ENCODE measurements around the gene DKK2.

DKK2 gene, protein sequence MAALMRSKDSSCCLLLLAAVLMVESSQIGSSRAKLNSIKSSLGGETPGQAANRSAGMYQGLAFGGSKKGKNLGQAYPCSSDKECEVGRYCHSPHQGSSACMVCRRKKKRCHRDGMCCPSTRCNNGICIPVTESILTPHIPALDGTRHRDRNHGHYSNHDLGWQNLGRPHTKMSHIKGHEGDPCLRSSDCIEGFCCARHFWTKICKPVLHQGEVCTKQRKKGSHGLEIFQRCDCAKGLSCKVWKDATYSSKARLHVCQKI

DNA sequence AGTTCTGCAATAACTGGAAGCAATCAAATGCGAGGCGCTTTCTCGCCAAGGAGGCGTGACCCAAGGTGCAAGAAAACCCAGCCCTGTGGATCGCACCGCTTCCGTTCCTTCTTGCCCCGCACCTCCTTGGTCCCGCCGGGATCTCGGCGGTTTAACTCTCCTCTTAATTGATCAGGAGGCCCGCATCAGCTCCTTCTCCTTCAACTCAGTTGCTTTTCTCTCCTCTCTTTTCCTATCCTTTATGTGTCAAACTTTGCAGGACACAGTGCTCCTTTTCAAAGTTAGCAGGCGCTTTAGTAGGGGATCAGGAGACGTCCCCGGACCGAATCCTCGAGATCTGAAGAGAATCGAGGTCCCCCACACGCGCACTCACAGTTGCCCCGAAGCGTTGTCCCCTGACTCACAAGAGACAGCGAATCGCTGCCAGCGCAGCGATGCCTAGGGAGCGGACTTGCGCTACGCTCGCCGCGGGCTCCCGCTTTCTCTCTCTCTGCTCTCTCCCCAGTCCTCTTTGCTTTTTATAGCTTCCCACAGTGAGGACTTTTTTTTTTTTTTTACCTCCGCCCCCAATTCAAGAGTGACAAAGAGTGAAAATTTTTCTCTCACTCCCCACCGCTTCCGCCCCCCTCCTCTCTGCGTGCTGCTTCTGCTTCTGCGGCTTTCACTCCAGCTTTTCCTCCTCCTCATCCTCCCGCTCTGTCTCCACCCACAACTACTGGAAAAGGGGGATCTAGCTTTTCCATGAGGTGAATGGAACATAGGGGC lies at the start of gene DKK2:
Gene DKK2 (minus strand): TSS at position 495 of the 765 bp plus-strand sequence. CDS start 722 bp downstream, outside the sequence.
- peak within 1 kb of the TSS; percentile 14; the same call in 1 of the 2 replicates for H3K4me3 ChIP-seq (ENCODE audit: low read length)
- TF ChIP-seq ZNF274 (IDR thresholded peaks at IDR 0.05; ENCODE audit: low read depth, low read length), result no peak

- no peak for TF ChIP-seq ZNF274 (IDR thresholded peaks at IDR 0.05; ENCODE audit: low read depth, low read length)
Observed at GRCh38 chr4:107077192-107077591, 41.1 kb upstream of the DKK2 start.

DNA sequence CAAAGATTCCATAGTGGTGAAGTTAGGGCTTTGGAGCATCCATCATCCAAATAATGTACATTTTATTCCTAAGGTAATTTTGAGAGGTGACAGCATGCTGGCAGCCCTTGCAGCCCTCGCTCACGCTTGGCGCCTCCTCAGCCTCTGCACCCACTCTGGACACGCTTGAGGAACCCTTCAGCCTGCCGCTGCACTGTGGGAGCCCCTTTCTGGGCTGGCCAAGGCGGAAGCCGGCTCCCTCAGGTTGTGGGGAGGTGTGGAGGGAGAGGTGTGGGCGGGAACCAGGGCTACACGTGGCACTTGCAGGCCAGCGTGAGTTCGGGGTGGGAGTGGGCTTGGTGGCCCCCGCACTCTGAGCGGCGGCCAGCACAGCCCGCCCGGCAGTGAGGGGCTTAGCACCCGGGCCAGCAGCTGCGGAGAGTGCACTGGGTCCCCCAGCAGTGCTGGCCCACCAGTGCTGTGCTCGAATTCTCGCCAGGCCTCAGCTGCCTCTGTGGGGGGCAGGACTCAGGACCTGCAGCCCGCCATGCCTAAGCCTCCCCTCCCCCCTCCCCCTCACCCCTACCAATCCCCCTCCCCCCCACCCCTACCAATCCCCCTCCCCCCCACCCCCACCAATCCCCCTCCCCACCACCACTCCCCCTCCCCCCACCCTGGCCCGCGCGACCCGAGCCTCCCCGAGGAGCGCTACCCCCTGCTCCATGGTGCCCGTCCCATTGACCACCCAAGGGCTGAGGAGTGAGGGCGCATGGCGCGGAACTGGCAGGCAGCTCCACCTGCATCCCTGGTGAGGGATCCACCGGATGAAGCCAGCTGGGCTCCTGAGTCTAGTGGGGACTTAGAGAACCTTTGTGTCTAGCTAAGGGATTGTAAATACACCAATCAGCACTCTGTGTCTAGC lies 37.0 kb upstream of the DKK2 start:
- H3K4me3 ChIP-seq (ENCODE audit: low read length), result no peak overlapping the region
- no peak for TF ChIP-seq ZNF274 (IDR thresholded peaks at IDR 0.05; ENCODE audit: low read depth, low read length)

More at GRCh38 chr4:107077192-107077591, 41.1 kb upstream of the DKK2 start:
- no peak overlapping the region for H3K4me3 ChIP-seq (ENCODE audit: low read length)

DNA sequence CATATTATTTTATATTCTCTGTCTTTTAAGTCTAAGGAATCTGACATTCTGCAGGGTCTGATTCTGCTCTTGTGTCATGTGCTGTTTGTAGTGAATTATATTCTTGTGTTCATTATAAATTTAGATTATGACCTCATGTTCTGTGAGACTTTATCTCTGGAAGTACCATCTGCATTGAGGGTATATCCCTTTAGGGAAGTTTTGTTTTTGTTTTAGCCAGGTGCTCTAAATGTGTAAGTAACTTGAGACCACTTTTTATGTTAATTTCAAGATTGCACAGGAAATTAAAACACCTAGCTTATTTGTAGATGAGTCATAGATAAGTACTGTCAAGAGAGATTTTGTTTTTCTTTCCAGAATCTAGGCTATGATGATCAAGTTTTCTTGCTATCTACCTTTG lies 35.0 kb upstream of the DKK2 start:
- no peak for TF ChIP-seq ZNF274 (IDR thresholded peaks at IDR 0.05; ENCODE audit: low read depth, low read length)
- H3K4me3 ChIP-seq (ENCODE audit: low read length), result no peak overlapping the region

- TF ChIP-seq ZNF274 (IDR thresholded peaks at IDR 0.05; ENCODE audit: low read depth, low read length), result no peak
- no peak overlapping the region for H3K4me3 ChIP-seq (ENCODE audit: low read length)
Observed at GRCh38 chr4:107069049-107069448, 32.9 kb upstream of the DKK2 start.

DNA sequence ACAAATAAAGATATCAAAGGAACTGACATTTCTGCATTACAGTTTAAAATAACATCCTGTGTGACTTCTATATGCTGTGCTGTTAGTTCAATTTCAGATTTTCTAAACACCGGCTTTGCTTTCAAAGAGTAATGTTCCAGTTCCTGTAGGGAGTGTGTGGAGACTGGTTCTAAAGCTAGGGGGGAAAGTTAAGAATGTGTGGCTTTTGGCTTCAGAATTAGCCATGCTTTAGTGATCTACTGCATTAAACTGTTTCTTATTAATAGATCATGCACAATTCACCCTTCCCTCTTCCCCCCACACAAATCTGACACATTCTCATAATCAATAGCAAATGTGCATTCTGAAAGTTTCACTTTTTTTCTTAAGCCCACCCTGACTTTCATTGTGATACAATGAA lies 32.0 kb upstream of the DKK2 start:
- no peak for TF ChIP-seq ZNF274 (IDR thresholded peaks at IDR 0.05; ENCODE audit: low read depth, low read length)
- no peak overlapping the region for H3K4me3 ChIP-seq (ENCODE audit: low read length)

DNA sequence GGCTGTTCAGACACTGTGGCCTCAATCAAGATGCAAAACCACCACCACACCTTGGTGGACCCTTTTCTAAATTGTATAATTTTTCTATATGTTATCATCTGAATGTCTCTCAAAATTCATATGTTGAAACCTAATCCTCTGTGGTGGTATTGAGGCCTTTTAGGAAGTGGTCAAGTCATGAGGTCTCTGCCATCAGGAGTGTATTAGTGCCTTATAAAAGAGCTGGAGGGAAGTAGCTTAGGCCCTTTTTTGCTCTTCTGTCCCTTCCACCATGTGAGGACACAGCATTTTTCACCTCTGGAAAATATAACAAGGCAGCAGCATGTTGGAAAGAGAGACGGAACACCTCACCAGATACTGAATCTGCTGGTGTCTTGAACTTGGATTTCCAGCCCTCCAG lies 30.5 kb upstream of the DKK2 start:
- no peak for TF ChIP-seq ZNF274 (IDR thresholded peaks at IDR 0.05; ENCODE audit: low read depth, low read length)
- H3K4me3 ChIP-seq (ENCODE audit: low read length), result no peak overlapping the region

DNA sequence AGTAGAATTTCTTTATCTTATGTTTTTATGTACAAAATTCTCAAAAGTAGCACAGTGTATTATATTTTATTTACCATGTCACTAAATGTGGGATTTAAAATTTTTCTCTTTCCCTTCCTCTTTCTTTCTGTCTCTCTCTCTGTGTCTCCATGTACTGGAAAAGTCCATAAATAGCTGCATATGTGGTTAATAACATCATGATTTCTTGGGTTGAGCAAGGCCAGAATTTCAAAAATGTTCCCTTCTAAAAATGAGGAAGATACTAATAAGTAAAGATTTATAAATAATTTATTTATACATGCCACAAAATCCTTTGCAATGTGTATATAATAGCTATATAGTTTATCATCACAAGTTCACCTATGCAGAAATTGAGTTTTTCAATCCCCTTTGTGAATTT lies 29.1 kb upstream of the DKK2 start:
- no peak for TF ChIP-seq ZNF274 (IDR thresholded peaks at IDR 0.05; ENCODE audit: low read depth, low read length)

DNA sequence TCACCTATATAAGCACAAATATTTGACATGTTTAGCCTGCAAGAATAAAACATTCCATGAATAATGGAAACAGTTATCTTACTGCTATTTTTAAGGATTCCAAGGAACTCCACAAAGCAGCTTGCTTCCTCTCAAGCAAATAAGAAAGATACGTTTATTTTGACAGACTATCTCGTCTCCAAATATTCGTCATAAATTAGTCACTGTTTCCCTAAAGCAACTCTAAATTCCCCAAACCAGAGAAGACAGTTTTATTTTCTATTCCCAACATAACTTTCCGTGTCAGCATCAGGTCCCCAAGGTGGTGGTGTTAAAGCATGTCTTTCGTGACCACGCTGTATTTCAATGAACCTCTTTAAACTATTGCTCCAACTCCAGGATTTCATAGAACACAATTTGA lies 24.3 kb upstream of the DKK2 start:
- TF ChIP-seq ZNF274 (IDR thresholded peaks at IDR 0.05; ENCODE audit: low read depth, low read length), result no peak
- no peak overlapping the region for H3K4me3 ChIP-seq (ENCODE audit: low read length)

More for the DNA sequence above, 29.1 kb upstream of the DKK2 start:
- no peak overlapping the region for H3K4me3 ChIP-seq (ENCODE audit: low read length)

DNA sequence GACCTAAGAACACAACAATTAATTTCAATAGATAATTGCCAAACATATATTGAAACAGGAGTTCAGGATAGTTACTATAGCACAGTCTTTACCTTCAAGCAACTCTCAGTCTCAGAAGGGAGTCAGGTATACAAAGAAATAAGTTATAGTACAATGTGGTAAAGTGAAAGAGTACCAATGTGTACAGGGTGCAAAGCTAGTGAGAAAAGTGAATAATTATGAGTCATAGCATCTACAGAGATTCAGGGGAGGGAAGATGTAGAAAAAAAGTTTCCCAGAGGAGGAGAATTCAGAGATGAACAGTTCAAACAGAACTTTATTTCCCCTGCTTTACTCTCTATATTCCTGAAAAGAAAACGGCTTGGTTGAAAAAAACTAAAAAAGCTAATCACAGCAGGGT lies 22.7 kb upstream of the DKK2 start:
- no peak for TF ChIP-seq ZNF274 (IDR thresholded peaks at IDR 0.05; ENCODE audit: low read depth, low read length)
- no peak overlapping the region for H3K4me3 ChIP-seq (ENCODE audit: low read length)

DNA sequence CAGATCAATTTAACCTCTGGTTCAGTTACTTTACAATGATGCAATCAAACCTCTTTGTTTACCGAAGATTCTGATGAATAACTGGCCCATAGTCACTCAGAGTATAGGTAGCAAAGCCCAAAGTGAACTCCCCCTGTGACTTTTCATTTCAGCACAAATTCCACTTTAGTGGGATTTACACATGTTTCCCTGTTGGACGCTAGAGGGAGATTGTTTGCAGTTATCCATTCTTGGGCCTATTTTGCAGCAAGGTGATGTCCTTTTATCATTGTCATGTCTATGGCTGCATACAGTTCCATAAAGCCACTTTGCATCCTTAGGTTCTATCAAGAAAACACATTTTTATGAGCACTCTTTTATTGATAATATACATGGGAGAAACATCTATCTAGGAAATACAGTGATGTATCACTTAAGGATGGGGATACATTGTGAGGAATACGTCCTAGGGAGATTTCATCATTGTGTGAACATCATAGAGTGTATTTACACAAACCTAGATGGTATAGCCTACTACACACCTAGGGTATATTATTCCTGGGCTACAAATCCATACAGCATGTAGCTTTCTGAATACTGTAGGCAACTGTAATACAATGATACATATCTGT lies 14.5 kb upstream of the DKK2 start:
- no peak overlapping the region for H3K4me3 ChIP-seq (ENCODE audit: low read length)
- no peak for TF ChIP-seq ZNF274 (IDR thresholded peaks at IDR 0.05; ENCODE audit: low read depth, low read length)

DNA sequence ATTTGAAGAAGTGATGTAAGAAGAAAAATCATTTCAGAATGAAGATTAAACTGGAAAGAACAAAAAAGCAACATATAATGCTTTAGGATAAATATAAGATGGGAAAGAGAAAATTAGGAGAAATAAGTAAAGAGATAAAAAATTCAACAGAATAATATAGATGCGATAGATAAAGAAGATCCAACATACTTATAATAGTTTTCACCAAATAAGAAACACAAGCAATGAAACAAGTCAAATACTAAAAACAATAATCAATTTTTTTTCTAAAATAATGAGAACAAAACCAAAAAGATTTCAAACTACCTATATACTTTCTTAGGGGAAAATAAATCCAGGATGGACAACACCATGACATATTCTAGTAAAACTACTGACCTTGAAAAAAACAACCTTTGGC lies 10.1 kb upstream of the DKK2 start:
- no peak for TF ChIP-seq ZNF274 (IDR thresholded peaks at IDR 0.05; ENCODE audit: low read depth, low read length)
- H3K4me3 ChIP-seq (ENCODE audit: low read length), result no peak overlapping the region

GRCh38 chr4:107044170-107044569 lies 8.1 kb upstream of the DKK2 start:
- H3K4me3 ChIP-seq (ENCODE audit: low read length), result no peak overlapping the region
- TF ChIP-seq ZNF274 (IDR thresholded peaks at IDR 0.05; ENCODE audit: low read depth, low read length), result no peak

DNA sequence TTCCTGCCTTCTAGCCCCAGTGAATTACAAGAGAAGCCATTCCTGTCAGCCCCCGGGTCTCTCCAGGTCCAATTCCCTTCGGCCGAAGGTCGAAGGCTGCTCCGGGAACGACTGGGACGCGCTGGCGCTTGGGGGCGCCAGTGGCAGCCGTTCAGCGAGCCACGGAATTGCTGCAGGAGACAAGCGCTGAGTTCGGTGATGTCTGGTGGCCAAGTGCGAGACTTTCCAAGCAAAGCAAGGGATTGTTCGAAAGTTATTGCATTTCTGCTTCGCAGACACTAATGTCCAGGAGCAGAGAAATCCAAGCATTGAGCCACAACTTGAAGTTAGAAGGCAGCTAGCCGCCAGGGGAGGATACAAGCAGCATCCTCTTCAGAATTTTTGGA lies 1.1 kb upstream of the DKK2 start:
- H3K4me3 ChIP-seq (ENCODE audit: low read length), result no peak overlapping the region
- TF ChIP-seq ZNF274 (IDR thresholded peaks at IDR 0.05; ENCODE audit: low read depth, low read length), result no peak

Measured in GM08714 (cell line).